H7 (cell line): Measurements from ENCODE around the gene INPP4A. TPM values are rescaled to one million over a fixed set of nuclear protein-coding genes. Genes with fewer than 3 reads are reported as not detected.

Source experiments
- DNase-seq: peaks from one replicate; pipeline ENCODE4 v3.0.0; 2012
- H3K27me3 ChIP-seq: 2 replicates; pipeline ENCODE4 v1.6.0; 2011; ENCODE audit warnings: mild to moderate bottlenecking, low read length; ENCODE audit not compliant: control insufficient read depth, insufficient read depth
- H3K36me3 ChIP-seq: replicated peaks from 2 replicates; pipeline ENCODE4 v1.5.1; 2011; ENCODE audit warnings: low read length; ENCODE audit not compliant: control insufficient read depth, insufficient read depth
- H3K4me3 ChIP-seq: 2 replicates; pipeline ENCODE4 v1.5.1; 2011; ENCODE audit warnings: low read depth, mild to moderate bottlenecking, control low read depth, low read length, moderate library complexity; ENCODE audit not compliant: insufficient read depth
- total RNA-seq: library from RNA; depleted of rRNA; stranded (reverse); fragments of >200 nt; shearing (Covaris generic); gene quantifications from 2 replicates; pipeline ENCODE4 v1.2.3, GENCODE V29; 2014

INPP4A gene
- total RNA-seq, 1 experiment from 2014 or later, result 32.0 TPM

- peaks cover 1% of the 10 kb centered on the region for H3K36me3 ChIP-seq
- no peak overlapping the region for H3K4me3 ChIP-seq
- DNase-seq, result no peak
Measured at GRCh38 chr2:98460573-98461497, 16.2 kb downstream of the INPP4A start.

DNA sequence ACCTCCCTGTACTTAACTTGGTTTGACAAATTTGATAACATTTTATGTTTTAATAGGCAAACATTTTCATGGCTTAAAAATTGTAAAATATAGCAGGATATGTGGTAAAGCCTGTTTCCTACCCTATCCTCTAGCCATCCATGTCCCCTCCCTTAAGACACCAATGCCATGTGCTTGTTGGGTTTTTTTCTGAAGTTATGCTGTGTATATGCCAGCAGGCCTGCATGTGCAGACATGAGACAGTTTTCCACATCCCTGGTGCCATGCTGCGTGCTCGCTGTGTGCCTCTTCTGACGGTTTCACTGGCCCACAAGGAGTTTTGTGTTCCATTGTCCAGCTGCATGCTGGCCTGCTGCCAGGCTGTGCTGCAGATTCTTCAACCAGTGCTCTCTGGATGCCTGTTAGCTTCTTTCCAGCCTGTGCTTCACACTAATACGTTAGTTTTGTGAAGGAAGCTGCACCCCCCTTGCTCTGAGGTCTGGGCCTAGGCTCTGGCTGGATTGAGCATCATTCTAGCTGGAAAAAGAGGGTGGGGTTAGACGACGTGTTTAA, 16.9 kb downstream of the INPP4A start:
- H3K4me3 ChIP-seq, result no peak overlapping the region
- no peak for DNase-seq
- H3K27me3 ChIP-seq, result no peaks in the 10 kb centered on the region
- no peaks in the 10 kb centered on the region for H3K36me3 ChIP-seq

More at GRCh38 chr2:98460573-98461497, 16.2 kb downstream of the INPP4A start:
- H3K27me3 ChIP-seq, result no peaks in the 10 kb centered on the region

DNA sequence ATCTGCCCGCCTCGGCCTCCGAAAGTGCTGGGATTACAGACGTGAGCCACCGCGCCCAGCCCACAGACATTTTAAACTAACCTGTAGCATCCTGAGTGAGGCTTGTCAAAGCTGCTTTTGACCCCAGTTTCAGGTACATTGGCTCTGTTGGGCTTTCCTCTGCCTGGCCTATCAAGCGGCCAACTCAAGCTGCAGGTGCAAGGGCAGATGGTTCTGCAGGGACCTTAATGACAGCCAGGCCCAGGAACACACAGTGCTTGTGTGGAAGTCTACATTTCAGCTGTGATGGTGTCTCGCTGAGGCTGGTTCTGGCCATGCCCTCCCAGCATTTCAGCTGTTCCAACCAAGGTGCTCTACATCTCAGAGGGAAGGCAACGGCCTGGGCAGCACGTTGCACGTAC, 18.4 kb downstream of the INPP4A start:
- Histone ChIP-seq H3K4me3 (no peak overlapping the region), H3K27me3 (no peaks in the 10 kb centered on the region), H3K36me3 (no peaks in the 10 kb centered on the region)
- DNase-seq, result no peak

DNA sequence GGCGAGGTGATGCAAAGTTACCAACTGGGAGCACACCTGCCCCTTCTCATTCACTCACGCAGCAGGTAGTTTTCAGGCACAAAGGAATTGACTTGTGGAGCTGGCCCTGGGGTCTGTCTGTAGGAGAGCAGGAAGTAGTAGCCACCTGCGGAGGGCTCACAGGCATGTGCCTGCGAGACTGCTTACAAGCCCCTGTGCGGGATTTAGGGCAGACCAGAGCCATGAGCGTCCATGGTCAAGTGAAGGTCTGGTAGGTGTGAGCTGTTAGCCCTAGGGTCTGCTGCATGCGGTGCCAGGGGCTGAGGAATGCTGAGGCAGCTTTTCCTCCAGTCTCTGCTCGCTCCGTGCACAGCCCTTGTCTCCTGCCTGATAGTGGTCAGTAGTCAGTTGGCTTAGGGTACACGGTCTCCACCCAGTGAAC, 18.9 kb downstream of the INPP4A start:
- no peak overlapping the region for H3K4me3 ChIP-seq
- no peaks in the 10 kb centered on the region for H3K36me3 ChIP-seq
- H3K27me3 ChIP-seq, result no peaks in the 10 kb centered on the region
- peak; percentile 55 for DNase-seq

GRCh38 chr2:98463988-98464771, 19.5 kb downstream of the INPP4A start:
- H3K4me3 ChIP-seq, result no peak overlapping the region
- H3K36me3 ChIP-seq, result no peaks in the 10 kb centered on the region
- no peaks in the 10 kb centered on the region for H3K27me3 ChIP-seq
- no peak for DNase-seq

DNA sequence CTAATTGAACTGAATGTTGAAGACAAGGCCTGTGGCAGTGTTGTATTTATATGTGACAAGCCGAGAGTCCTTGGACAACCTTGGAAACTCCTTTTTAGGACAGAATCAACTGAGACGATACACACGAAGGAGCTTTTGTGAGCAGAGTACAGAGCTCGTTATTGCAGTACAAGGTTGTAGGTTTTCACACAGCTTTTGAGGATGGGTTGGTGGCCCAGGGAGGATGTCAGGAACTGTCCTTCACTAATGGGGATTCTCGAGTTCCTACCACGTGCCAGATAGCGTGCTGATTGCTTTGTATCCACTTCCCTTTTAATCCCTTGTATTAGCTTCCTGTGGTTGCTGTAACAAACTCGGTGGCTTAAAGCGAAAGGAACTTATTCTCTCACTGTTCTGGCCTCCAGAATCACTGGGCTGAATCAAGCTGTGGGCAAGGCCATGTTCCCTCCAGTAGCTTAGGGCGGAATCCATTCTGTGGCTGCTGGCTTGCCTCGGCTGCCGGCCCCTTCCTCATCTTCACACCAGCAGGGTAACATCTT, 20.2 kb downstream of the INPP4A start:
- H3K4me3 ChIP-seq, result no peak overlapping the region

DNA sequence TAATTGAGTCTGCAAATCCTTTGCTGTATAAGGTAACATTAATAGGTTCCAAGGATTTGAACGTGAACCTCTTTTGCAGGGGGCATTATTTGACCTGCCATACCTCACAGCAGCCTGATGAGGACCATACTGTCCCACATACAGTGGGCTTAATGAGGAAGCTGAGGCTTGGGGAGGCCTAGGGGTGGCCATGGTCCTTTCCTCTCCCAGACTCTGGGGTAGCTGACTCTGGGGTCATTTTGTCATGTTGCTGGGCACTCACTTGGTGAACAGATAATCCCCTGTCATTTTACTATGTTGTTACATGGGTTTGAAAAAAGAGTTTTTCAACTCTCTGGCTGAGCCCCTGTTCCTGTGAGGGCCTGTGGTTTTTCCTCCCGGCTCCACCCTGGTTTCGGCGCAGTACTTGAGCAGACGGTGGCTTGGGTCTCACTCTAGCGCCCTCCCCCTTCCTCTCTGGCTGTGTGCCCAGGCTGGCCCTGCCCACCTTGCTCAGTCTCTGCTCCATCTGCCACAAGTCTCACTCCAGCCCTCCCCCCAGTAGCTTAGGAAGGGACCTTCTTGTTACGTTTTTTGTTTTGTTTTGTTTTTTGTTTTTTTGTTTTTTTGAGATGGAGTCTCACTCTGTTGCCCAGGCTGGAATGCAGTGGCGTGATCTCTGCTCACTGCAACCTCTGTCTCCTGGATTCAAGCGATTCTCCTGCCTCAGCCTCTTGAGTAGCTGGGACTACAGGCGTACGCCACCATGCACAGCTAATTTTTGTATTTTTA, 21.0 kb downstream of the INPP4A start:
- Histone ChIP-seq H3K27me3 (no peaks in the 10 kb centered on the region), H3K36me3 (no peaks in the 10 kb centered on the region), H3K4me3 (no peak overlapping the region)
- DNase-seq, result no peak

More for the DNA sequence above, 20.2 kb downstream of the INPP4A start:
- H3K27me3 ChIP-seq, result no peaks in the 10 kb centered on the region
- no peak for DNase-seq
- H3K36me3 ChIP-seq, result no peaks in the 10 kb centered on the region

- no peaks in the 10 kb centered on the region for H3K36me3 ChIP-seq
- H3K27me3 ChIP-seq, result no peaks in the 10 kb centered on the region
- H3K4me3 ChIP-seq, result no peak overlapping the region
- DNase-seq, result no peak
Measured at GRCh38 chr2:98467082-98467536, 22.5 kb downstream of the INPP4A start.

DNA sequence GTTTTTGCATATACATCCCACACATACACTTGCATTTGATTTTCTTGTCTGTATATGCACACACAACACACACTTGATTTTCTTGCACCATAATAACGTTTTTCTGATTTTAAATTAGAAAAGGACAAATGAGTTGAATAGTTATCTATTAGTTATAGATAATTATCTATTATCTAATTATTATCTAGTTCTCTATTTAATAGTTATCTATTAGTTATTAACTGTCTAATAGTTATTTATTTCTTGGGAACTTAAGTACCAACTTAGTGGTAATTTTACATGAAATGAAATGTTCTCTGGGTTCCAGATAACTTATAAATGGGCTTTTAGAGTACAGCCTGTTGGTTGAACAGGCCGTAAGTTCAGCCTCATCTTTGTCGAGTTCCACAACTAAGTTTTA, 23.0 kb downstream of the INPP4A start:
- Histone ChIP-seq H3K27me3 (no peaks in the 10 kb centered on the region), H3K36me3 (no peaks in the 10 kb centered on the region), H3K4me3 (no peak overlapping the region)
- no peak for DNase-seq

- H3K4me3 ChIP-seq, result no peak overlapping the region
- DNase-seq, result no peak
- no peaks in the 10 kb centered on the region for H3K36me3 ChIP-seq
- H3K27me3 ChIP-seq, result no peaks in the 10 kb centered on the region
Measured at GRCh38 chr2:98468621-98469236, 24.1 kb downstream of the INPP4A start.

DNA sequence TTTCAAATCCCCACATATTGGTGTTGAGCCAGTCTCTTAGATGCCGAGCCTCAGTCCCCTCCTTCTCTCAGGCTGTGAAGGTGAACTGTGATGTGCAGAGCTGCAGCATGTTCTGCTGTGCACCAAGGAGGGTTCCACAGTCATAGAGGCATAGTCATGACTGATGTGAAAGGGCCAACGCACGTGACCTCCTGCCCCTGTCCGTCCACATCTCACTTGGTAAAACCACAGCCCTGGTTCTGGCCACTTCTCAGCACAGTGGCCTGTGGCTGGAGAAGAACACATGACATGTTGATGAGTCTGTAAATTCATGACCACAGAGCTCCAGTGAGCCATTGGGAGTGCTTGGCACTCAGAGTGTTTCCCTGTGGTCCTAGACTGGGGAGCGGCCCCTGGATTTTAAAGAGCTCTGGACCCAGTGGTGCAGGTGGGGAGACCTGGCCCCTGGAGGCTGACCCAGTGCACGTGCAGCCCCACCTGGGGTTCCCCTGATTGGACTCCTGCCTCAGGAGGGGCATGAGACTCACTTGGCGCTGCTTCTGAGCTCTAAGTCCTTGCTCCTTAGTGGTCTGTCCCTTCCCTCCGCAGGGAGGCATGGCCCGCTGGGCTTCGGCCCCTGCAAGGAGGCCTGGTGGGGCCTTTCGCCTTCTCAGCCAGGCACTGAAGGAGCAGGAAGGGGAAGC, 25.3 kb downstream of the INPP4A start:
- no peak for DNase-seq
- Histone ChIP-seq H3K4me3 (no peak overlapping the region), H3K27me3 (no peaks in the 10 kb centered on the region), H3K36me3 (no peaks in the 10 kb centered on the region)

GRCh38 chr2:98470851-98471255, 26.2 kb downstream of the INPP4A start:
- Histone ChIP-seq H3K27me3 (no peaks in the 10 kb centered on the region), H3K4me3 (no peak overlapping the region), H3K36me3 (no peaks in the 10 kb centered on the region)
- no peak for DNase-seq
